Activated B cell treated with CpG ODN at 0.5 μM for 24 hours (primary cell): Measurements from ENCODE around the gene BCL2L15. TPM values are rescaled to one million over a fixed set of nuclear protein-coding genes. Genes with fewer than 3 reads are reported as not detected.

ENCODE experiments used
- ATAC-seq: fragments of 200-7000 bp; cut with Tn5 transposase; one replicate; pipeline ENCODE4 v1.10.0; 2021; ENCODE audit warnings: low read depth, mild to moderate bottlenecking, moderate library complexity
- CTCF ChIA-PET: fragments of 350-600 bp; sonication (Branson Sonifier 250); formaldehyde crosslinking; loops from one replicate; lab custom pipeline; 2021; ENCODE audit warnings: antibody characterized with exemption; lab: Charles Lee
- POLR2A ChIA-PET: fragments of 350-600 bp; sonication (Branson Sonifier 250); formaldehyde crosslinking; loops from one replicate; lab custom pipeline; 2021; ENCODE audit warnings: antibody characterized with exemption; lab: Charles Lee
- DNase-seq: peaks from one replicate; pipeline ENCODE4 v3.0.0; 2022
- H3K27ac Mint-ChIP-seq: one replicate; pipeline ENCODE4 v1.8.0; 2020; ENCODE audit warnings: mixed read lengths
- H3K27me3 Mint-ChIP-seq: one replicate; pipeline ENCODE4 v1.8.0; 2021; ENCODE audit warnings: mixed read lengths
- H3K36me3 Mint-ChIP-seq: one replicate; pipeline ENCODE4 v1.8.0; 2021; ENCODE audit warnings: low read depth, mixed read lengths
- H3K4me1 Mint-ChIP-seq: one replicate; pipeline ENCODE4 v1.8.0; 2021; ENCODE audit warnings: mixed read lengths
- H3K4me3 Mint-ChIP-seq: one replicate; pipeline ENCODE4 v1.8.0; 2020; ENCODE audit warnings: mild to moderate bottlenecking, mixed read lengths
- H3K9me3 Mint-ChIP-seq: one replicate; pipeline ENCODE4 v1.8.0; 2020; ENCODE audit warnings: mixed read lengths
- CTCF ChIP-seq: fragments of 200-600 bp; IDR thresholded peaks from one replicate; pipeline ENCODE4 v1.8.0; 2022; ENCODE audit warnings: antibody characterized with exemption, mild to moderate bottlenecking
- intact Hi-C: fragments of 100-400 bp; cut with micrococcal nuclease; formaldehyde crosslinking; loops from one replicate; pipeline ENCODE4 v1.15.1; 2024
- total RNA-seq: library from RNA; stranded (reverse); gene quantifications from 2 replicates; pipeline ENCODE4 v1.2.3, GENCODE V29; 2022

Gene BCL2L15
- total RNA-seq, 1 donor from 2014 or later = 3.7 TPM

GRCh38 chr1:113898241-113898814 is 10.9 kb upstream of the BCL2L15 start:
- ATAC-seq (no peak), DNase-seq (no peak)
- no peak for TF ChIP-seq CTCF
- no peaks in the 10 kb centered on the region for H3K9me3 Mint-ChIP-seq
- peaks cover 26% of the 10 kb centered on the region for H3K4me1 Mint-ChIP-seq
- no peak overlapping the region for H3K4me3 Mint-ChIP-seq
- POLR2A ChIA-PET = interaction anchor here (0.7 kb wide), 1 partner anchor 87 kb away, joined by 5 read pairs; no protein-coding TSS in a partner anchor
- CTCF ChIA-PET = interaction anchor here (1.2 kb wide), 1 partner anchor 24 kb away, joined by 3 read pairs; no protein-coding TSS in a partner anchor
- intact Hi-C loops = no loop called here
- no peaks in the 10 kb centered on the region for H3K27me3 Mint-ChIP-seq
- peaks cover 90% of the 10 kb centered on the region for H3K36me3 Mint-ChIP-seq
- no peak overlapping the region for H3K27ac Mint-ChIP-seq

- no peak for ATAC-seq
- no peak for TF ChIP-seq CTCF
- H3K4me1 Mint-ChIP-seq = peaks cover 4% of the 10 kb centered on the region
- CTCF ChIA-PET = no interaction called here
- no peak overlapping the region for H3K27ac Mint-ChIP-seq
- no peaks in the 10 kb centered on the region for H3K27me3 Mint-ChIP-seq
- H3K36me3 Mint-ChIP-seq = peaks cover 70% of the 10 kb centered on the region
- H3K4me3 Mint-ChIP-seq = no peak overlapping the region
- intact Hi-C loops = no loop called here
- no peak for DNase-seq
- POLR2A ChIA-PET = interaction anchor here (0.6 kb wide), 1 partner anchor 105 kb away, joined by 3 read pairs; no protein-coding TSS in a partner anchor
- no peaks in the 10 kb centered on the region for H3K9me3 Mint-ChIP-seq
Measured at GRCh38 chr1:113895961-113896360, 8.6 kb upstream of the BCL2L15 start.

GRCh38 chr1:113895098-113895497 is 7.7 kb upstream of the BCL2L15 start:
- POLR2A ChIA-PET = no interaction called here
- ATAC-seq = no peak
- Mint-ChIP-seq H3K4me3 (no peak overlapping the region), H3K27ac (no peak overlapping the region), H3K4me1 (peaks cover 4% of the 10 kb centered on the region), H3K27me3 (no peaks in the 10 kb centered on the region), H3K9me3 (no peaks in the 10 kb centered on the region), H3K36me3 (peaks cover 62% of the 10 kb centered on the region)
- CTCF ChIA-PET = no interaction called here
- no peak for DNase-seq
- intact Hi-C loops = no loop called here
- no peak for TF ChIP-seq CTCF

- H3K4me3 Mint-ChIP-seq = no peak overlapping the region
- H3K27ac Mint-ChIP-seq = no peak overlapping the region
- H3K9me3 Mint-ChIP-seq = no peaks in the 10 kb centered on the region
- POLR2A ChIA-PET = interaction anchor here (0.7 kb wide), 1 partner anchor 19 kb away, joined by 9 read pairs; no protein-coding TSS in a partner anchor
- intact Hi-C loops = no loop called here
- CTCF ChIA-PET = no interaction called here
- no peak for TF ChIP-seq CTCF
- DNase-seq = no peak
- no peaks in the 10 kb centered on the region for H3K4me1 Mint-ChIP-seq
- no peak for ATAC-seq
- peaks cover 44% of the 10 kb centered on the region for H3K36me3 Mint-ChIP-seq
- H3K27me3 Mint-ChIP-seq = no peaks in the 10 kb centered on the region
Measured at GRCh38 chr1:113893267-113893666, 5.9 kb upstream of the BCL2L15 start.

GRCh38 chr1:113891631-113892220 is 4.3 kb upstream of the BCL2L15 start:
- Mint-ChIP-seq H3K36me3 (peaks cover 31% of the 10 kb centered on the region), H3K4me1 (no peaks in the 10 kb centered on the region), H3K9me3 (no peaks in the 10 kb centered on the region), H3K27me3 (no peaks in the 10 kb centered on the region), H3K4me3 (no peak overlapping the region), H3K27ac (no peak overlapping the region)
- CTCF ChIA-PET = no interaction called here
- DNase-seq (no peak), ATAC-seq (no peak)
- TF ChIP-seq CTCF = no peak
- POLR2A ChIA-PET = interaction anchor here (0.7 kb wide), 1 partner anchor 1167 kb away, joined by 7 read pairs; no protein-coding TSS in a partner anchor
- intact Hi-C loops = no loop called here
